Panc1 (cell line): ENCODE data around the gene SCRN3. TPM values are rescaled to one million over a fixed set of nuclear protein-coding genes. Genes with fewer than 3 reads are reported as not detected.
"Not testable (repeated sequence)": the region's sequence is repeated elsewhere in the genome, so short reads cannot be mapped to it uniquely, and the experiment has no call there.

Experiments used
- ATAC-seq: fragments of 200-7000 bp; cut with Tn5 transposase; 2 replicates; pipeline ENCODE4 v1.9.1; 2020; ENCODE audit warnings: mild to moderate bottlenecking, moderate library complexity
- BruUV-seq: library from RNA; stranded (reverse); fragments of 400-500 nt; replicated peaks from 2 replicates; lab custom pipeline; 2021; lab: Mats Ljungman, UMichigan
- CTCF ChIA-PET: fragments of 300-600 bp; sonication (Branson Sonifier 250); formaldehyde crosslinking; loops from one replicate; lab custom pipeline; 2022; ENCODE audit warnings: antibody characterized with exemption; lab: Charles Lee
- POLR2A ChIA-PET: fragments of 300-600 bp; sonication (Branson Sonifier 250); formaldehyde crosslinking; loops from one replicate; lab custom pipeline; 2022; ENCODE audit warnings: antibody characterized with exemption; lab: Charles Lee
- DNase-seq: peaks from one replicate; pipeline ENCODE4 v3.0.0-alpha.2; 2010; ENCODE audit warnings: low read depth, low spot score
- H3K27ac ChIP-seq: 2 replicates; pipeline ENCODE4 v1.5.1; 2011; ENCODE audit warnings: mild to moderate bottlenecking, low read length, inconsistent platforms
- H3K27me3 ChIP-seq: fragments of 200-500 bp; sonication (Bioruptor generic); 2 replicates; pipeline ENCODE4 v1.6.0; 2014; ENCODE audit warnings: low read length, inconsistent platforms; ENCODE audit not compliant: control insufficient read depth, insufficient read depth
- H3K36me3 ChIP-seq: fragments of 200-500 bp; sonication (Bioruptor generic); 2 replicates; pipeline ENCODE4 v1.5.1; 2014; ENCODE audit warnings: inconsistent platforms, mild to moderate bottlenecking, low read length, moderate library complexity; ENCODE audit not compliant: control insufficient read depth, insufficient read depth
- H3K4me1 ChIP-seq: 2 replicates; pipeline ENCODE4 v1.5.1; 2011; ENCODE audit warnings: inconsistent platforms, mild to moderate bottlenecking, low read length, moderate library complexity; ENCODE audit not compliant: control insufficient read depth, insufficient read depth
- H3K4me3 ChIP-seq, 2 experiments: 2 replicates each; pipeline ENCODE4 v1.5.1; 2011 to 2012; ENCODE audit warnings: low read depth in 2 of 2, low read length in 2 of 2, mild to moderate bottlenecking in 2 of 2, inconsistent platforms in 1 of 2, moderate library complexity in 1 of 2
- H3K9me3 ChIP-seq: fragments of 200-500 bp; sonication (Bioruptor generic); 2 replicates; pipeline ENCODE4 v1.5.1; 2014; ENCODE audit warnings: low read depth, mild to moderate bottlenecking, inconsistent platforms, low read length, moderate library complexity; ENCODE audit not compliant: control insufficient read depth, insufficient read depth
- POLR2AphosphoS5 ChIP-seq: IDR thresholded peaks from 2 replicates; pipeline ENCODE4 v1.6.1; 2012; ENCODE audit warnings: mild to moderate bottlenecking, low read depth, low read length, moderate library complexity
- SIN3A ChIP-seq: IDR thresholded peaks from 2 replicates; pipeline ENCODE4 v1.6.1; 2012; ENCODE audit warnings: low read depth, mild to moderate bottlenecking, low read length, moderate library complexity, borderline replicate concordance; ENCODE audit not compliant: insufficient read depth
- TCF7L2 ChIP-seq: IDR thresholded peaks from 2 replicates; pipeline ENCODE4 v1.6.1; 2011; ENCODE audit warnings: mild to moderate bottlenecking, low read depth, low read length, inconsistent platforms
- in situ Hi-C: cut with HindIII; loops from 2 replicates; pipeline ENCODE4 v1.10.0; 2016; ENCODE audit warnings: low sequenced_read_pairs, low pct_unique_long_range_greater_than_20kb
- intact Hi-C: fragments of 100-400 bp; cut with micrococcal nuclease; formaldehyde crosslinking; loops from one replicate; pipeline ENCODE4 v1.10.0; 2022; ENCODE audit not compliant: unreplicated experiment
- total RNA-seq: library from RNA; stranded (reverse); gene quantifications from one replicate; pipeline ENCODE4 v1.2.1, GENCODE V29; 2021; ENCODE audit not compliant: unreplicated experiment
- TF ChIP-seq, protein P1 (sequence below), 2 experiments: IDR thresholded peaks; 2 replicates each; pipeline ENCODE4 v1.6.1; 2011 to 2012; ENCODE audit warnings: low read depth in 2 of 2, control low read depth in 1 of 2, low read length in 1 of 2, mild to moderate bottlenecking in 1 of 2, moderate library complexity in 1 of 2; ENCODE audit not compliant: insufficient read depth in 1 of 2
- TF ChIP-seq, protein P2 (sequence below): fragments of 450-650 bp; IDR thresholded peaks from 2 replicates; pipeline ENCODE4 v1.5.1; 2017; ENCODE audit warnings: mild to moderate bottlenecking

SCRN3 gene
- total RNA-seq, 1 experiment from 2014 or later = 16.2 TPM

DNA sequence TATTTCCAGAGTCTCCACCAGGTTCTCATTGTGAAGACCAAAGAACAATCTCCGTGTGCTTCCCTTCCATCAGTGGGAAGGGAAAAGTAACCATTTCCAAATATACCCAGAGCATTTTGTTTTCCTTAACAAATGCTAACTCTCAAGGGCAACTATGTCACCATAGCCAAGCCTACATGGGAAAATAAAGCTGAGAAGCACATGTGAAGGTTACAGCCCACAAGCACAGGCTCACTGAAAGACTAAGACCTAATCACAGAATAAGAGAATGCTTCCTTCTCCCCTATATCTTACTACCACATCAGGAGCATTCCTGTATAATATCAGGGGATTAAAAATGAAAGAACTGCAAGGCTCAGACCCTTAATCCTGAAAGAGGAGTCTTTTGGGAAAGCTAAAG is 32.6 kb upstream of the SCRN3 start:
- Histone ChIP-seq H3K4me1 (no peaks in the 10 kb centered on the region), H3K9me3 (no peaks in the 10 kb centered on the region), H3K27me3 (no peaks in the 10 kb centered on the region), H3K36me3 (no peaks in the 10 kb centered on the region), H3K4me3 (no peak overlapping the region), H3K27ac (no peak overlapping the region)
- CTCF ChIA-PET = no interaction called here
- BruUV-seq = no TSS peak
- in situ Hi-C loops = no loop called here
- no peak for TF ChIP-seq TCF7L2
- TF ChIP-seq, protein P1, sequence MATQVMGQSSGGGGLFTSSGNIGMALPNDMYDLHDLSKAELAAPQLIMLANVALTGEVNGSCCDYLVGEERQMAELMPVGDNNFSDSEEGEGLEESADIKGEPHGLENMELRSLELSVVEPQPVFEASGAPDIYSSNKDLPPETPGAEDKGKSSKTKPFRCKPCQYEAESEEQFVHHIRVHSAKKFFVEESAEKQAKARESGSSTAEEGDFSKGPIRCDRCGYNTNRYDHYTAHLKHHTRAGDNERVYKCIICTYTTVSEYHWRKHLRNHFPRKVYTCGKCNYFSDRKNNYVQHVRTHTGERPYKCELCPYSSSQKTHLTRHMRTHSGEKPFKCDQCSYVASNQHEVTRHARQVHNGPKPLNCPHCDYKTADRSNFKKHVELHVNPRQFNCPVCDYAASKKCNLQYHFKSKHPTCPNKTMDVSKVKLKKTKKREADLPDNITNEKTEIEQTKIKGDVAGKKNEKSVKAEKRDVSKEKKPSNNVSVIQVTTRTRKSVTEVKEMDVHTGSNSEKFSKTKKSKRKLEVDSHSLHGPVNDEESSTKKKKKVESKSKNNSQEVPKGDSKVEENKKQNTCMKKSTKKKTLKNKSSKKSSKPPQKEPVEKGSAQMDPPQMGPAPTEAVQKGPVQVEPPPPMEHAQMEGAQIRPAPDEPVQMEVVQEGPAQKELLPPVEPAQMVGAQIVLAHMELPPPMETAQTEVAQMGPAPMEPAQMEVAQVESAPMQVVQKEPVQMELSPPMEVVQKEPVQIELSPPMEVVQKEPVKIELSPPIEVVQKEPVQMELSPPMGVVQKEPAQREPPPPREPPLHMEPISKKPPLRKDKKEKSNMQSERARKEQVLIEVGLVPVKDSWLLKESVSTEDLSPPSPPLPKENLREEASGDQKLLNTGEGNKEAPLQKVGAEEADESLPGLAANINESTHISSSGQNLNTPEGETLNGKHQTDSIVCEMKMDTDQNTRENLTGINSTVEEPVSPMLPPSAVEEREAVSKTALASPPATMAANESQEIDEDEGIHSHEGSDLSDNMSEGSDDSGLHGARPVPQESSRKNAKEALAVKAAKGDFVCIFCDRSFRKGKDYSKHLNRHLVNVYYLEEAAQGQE (IDR thresholded peaks at IDR 0.05; ENCODE audit: insufficient read depth in 1 of 2, low read depth in 2 of 2, low read length in 1 of 2) = no peak
- no peak for TF ChIP-seq POLR2AphosphoS5
- TF ChIP-seq, protein P2, sequence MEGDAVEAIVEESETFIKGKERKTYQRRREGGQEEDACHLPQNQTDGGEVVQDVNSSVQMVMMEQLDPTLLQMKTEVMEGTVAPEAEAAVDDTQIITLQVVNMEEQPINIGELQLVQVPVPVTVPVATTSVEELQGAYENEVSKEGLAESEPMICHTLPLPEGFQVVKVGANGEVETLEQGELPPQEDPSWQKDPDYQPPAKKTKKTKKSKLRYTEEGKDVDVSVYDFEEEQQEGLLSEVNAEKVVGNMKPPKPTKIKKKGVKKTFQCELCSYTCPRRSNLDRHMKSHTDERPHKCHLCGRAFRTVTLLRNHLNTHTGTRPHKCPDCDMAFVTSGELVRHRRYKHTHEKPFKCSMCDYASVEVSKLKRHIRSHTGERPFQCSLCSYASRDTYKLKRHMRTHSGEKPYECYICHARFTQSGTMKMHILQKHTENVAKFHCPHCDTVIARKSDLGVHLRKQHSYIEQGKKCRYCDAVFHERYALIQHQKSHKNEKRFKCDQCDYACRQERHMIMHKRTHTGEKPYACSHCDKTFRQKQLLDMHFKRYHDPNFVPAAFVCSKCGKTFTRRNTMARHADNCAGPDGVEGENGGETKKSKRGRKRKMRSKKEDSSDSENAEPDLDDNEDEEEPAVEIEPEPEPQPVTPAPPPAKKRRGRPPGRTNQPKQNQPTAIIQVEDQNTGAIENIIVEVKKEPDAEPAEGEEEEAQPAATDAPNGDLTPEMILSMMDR = no peak
- TF ChIP-seq SIN3A = no peak
- DNase-seq = no peak
- POLR2A ChIA-PET = interaction anchor here (0.6 kb wide), 1 partner anchor 31 kb away, joined by 3 read pairs; no protein-coding TSS in a partner anchor
- intact Hi-C loops = no loop called here
- no peak for ATAC-seq

DNA sequence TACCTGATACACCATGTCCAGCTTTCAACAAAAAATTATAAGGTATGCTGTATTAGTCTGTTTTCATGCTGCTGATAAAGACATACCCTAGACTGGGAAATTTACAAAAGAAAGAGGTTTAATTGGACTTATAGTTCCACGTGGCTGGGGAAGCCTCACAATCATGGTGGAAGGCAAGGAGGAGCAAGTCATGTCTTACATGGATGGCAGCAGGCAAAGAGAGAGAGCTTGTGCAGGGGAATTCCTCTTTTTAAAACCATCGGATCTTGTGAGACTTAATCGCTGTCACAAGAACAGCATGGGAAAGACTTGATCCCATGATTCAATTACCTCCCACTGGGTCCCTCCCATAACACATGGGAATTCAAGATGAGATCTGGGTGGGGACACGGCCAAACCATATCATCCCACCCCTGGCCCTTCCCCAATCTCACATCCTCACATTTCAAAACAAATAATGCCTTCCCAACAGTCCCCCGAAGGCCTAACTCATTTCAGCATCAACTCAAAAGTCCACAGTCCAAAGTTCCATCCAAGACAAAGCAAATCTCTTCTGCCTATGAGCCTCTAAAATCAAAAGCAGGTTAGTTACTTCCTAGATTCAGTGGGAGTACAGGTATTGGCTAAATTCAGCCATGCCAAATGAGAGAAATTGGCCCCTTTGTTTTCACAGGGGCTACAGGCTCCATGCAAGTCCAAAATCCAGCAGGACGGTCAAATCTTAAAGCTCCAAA is 31.9 kb upstream of the SCRN3 start:
- DNase-seq, H3K27me3 ChIP-seq, intact Hi-C loops, CTCF ChIA-PET, H3K4me1 ChIP-seq, BruUV-seq, H3K4me3 ChIP-seq, H3K27ac ChIP-seq, ATAC-seq, in situ Hi-C loops, POLR2A ChIA-PET, H3K9me3 ChIP-seq, H3K36me3 ChIP-seq: not testable (repeated sequence)

DNA sequence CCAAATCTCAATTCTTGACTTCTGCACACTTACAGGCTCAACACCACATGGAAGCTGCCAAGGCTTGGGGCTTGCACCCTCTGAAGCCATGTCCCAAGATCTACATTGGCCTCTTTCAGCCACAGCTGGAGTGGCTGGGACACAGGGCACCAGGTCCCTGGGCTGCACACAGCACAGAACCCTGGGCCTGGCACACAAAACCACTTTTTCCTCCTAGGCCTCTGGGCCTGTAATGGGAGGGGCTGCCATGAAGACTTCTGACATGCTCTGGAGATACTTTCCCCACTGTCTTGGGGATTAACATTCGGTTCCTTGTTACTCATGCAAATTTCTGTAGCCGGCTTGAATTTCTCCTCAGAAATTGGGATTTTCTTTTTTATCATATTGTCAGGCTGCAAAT is 30.9 kb upstream of the SCRN3 start:
- POLR2A ChIA-PET = no interaction called here

More for the DNA sequence above, 30.9 kb upstream of the SCRN3 start:
- in situ Hi-C loops (no loop called here), intact Hi-C loops (no loop called here)
- BruUV-seq = no TSS peak
- no peaks in the 10 kb centered on the region for H3K9me3 ChIP-seq
- no peak overlapping the region for H3K27ac ChIP-seq
- CTCF ChIA-PET = no interaction called here
- H3K4me1 ChIP-seq = no peaks in the 10 kb centered on the region
- TF ChIP-seq, protein P2 = no peak
- no peak for TF ChIP-seq SIN3A
- no peak overlapping the region for H3K4me3 ChIP-seq
- no peaks in the 10 kb centered on the region for H3K36me3 ChIP-seq
- no peak for DNase-seq
- ATAC-seq = no peak
- no peaks in the 10 kb centered on the region for H3K27me3 ChIP-seq
